ENCODE measurements around the gene FAM53A. TPM values are rescaled to one million over a fixed set of nuclear protein-coding genes. Genes with fewer than 3 reads are reported as not detected.
A peak's percentile ranks its signal among the peaks of the same experiment; 100 is the strongest.

The FAM53A gene
- total and polyA plus RNA-seq, 2 of the 4 experiments (the other 2 are of a cell fraction), result 2.0 to 3.1 TPM

DNA sequence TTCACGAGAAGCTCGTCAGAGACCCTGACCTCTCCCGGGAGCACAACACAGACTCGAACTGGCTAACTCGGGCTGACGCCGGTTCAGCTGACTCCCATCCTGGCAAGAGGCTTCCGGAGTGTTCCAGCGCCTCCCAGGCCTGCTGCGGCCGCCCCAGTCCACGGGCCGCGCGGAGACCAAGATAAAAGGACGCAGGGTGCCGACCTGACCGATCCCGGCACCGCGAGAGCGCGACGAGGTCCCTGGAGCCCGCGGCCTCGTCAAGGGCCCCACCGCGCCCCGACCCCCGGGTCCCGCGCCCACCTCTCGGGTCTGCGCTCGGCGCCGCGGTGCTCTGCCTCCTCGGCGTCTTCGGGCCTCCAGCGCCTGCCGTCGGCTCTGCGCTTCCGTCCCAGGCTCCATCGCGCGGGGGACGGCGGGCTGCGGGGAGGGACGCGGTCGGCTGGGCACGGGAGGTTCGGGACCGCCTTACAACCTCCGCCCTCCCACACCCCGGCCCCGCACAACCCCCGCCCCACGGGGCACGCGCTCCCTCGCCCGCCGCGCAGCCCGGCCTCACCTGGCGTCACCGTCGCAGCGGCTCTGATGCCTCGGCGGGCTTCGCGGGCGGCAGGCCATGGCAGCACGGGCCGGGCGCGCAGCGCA, 27.6 kb upstream of the FAM53A start (continued):
- no peak for TF ChIP-seq SMC3 (IDR thresholded peaks at IDR 0.05; ENCODE audit: low read depth, low read length)

DNA sequence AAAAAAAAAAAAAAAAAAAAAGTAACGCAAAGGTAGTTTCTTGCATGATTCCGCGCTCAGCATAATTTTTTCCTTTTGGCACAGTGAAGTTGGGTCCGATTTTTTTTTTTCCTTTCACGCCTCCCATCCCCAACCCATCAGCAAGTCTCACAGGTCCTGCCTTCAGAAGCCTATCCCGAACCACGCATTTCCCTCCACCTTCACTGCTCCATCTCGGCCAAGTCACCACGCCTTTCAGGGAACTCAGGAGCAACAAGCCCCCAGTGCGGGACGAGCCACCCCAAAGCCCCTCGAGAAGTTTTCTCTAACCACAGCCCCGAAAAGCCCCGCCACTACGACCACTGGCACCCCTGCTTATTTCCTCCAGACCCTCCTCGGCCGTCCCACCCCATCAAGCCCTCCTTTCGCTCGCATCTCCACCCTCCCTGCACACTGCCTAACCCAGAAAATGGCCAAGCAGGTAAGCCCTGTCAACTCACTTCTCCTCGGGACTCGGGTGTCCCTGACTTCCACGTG, 27.0 kb upstream of the FAM53A start:
- H3K36me3 ChIP-seq (ENCODE audit: control insufficient read depth, insufficient read depth, low read length), result peaks cover 11% of the 10 kb centered on the region
- peak overlapping the region; percentile 73 for H2BK5ac ChIP-seq (ENCODE audit: low read depth, low read length, poor library complexity, severe bottlenecking)
- intact Hi-C loops (cut with micrococcal nuclease) (no loop called here), in situ Hi-C loops (cut with MboI; ENCODE audit: low sequenced_read_pairs) (no loop called here), dilution Hi-C loops (cut with HindIII; ENCODE audit: low sequenced_read_pairs, unreplicated experiment) (no loop called here)
- H2AK9ac ChIP-seq (replicated peaks; ENCODE audit: low read depth, low read length, poor library complexity), result peak overlapping the region; percentile 82
- no peak overlapping the region for H2BK120ac ChIP-seq (ENCODE audit: low read depth, low read length)
- ATAC-seq (ENCODE audit: low read depth) (no peak), DNase-seq (no peak)
- peak overlapping the region; percentile 78 for H3K4ac ChIP-seq (ENCODE audit: low read depth, low read length)
- peak overlapping the region; percentile 96 for H3K4me2 ChIP-seq (ENCODE audit: low read depth, low read length)
- CTCF ChIA-PET, result interaction anchor here (1.3 kb wide), 1 partner anchor 18 kb away, joined by 7 read pairs; no protein-coding TSS in a partner anchor
- POLR2A ChIA-PET (ENCODE audit: unreplicated experiment), result no interaction called here
- H3K27me3 ChIP-seq (ENCODE audit: control insufficient read depth, insufficient read depth, low read length), result no peaks in the 10 kb centered on the region
- peak overlapping the region in 1 of 2 experiments; percentile 56; a peak in 1 of 4 replicates for H4K8ac ChIP-seq (ENCODE audit: low read depth in 2 of 2, low read length in 2 of 2)
- peaks cover 17 to 70% of the 10 kb centered on the region in 2 experiments for H3K79me1 ChIP-seq (ENCODE audit: low read depth in 1 of 2, low read length in 2 of 2)
- H4K20me1 ChIP-seq (ENCODE audit: insufficient read depth, low read length), result peaks cover 44% of the 10 kb centered on the region
- no TSS peak for BruUV-seq (replicated peaks)
- peak overlapping the region; percentile 97 for H2AK5ac ChIP-seq (ENCODE audit: low read depth, low read length)
- H3K27ac ChIP-seq (ENCODE audit: insufficient read depth, low read length), result peak overlapping the region; percentile 79
- peak overlapping the region; percentile 78 for H3K56ac ChIP-seq (ENCODE audit: extremely low read depth, insufficient read depth, low read length)
- H3K4me3 ChIP-seq (ENCODE audit: insufficient read depth, low read depth, low read length), result peak overlapping the region; percentile 92
- no peak overlapping the region for H2BK15ac ChIP-seq (ENCODE audit: low read depth, low read length)
- 0 out of 2 replicates have a peak overlapping the region, but pooled peaks have one; percentile 25 for H4K91ac ChIP-seq (ENCODE audit: insufficient read depth, low read depth, low read length)
- peak overlapping the region; percentile 90 for H2AFZ ChIP-seq (replicated peaks; ENCODE audit: low read length, poor library complexity)
- H3K9ac ChIP-seq (ENCODE audit: low read depth, low read length), result peak overlapping the region; percentile 89
- H3K9me3 ChIP-seq (ENCODE audit: control insufficient read depth, insufficient read depth, low read length), result no peaks in the 10 kb centered on the region
- peak overlapping the region; percentile 85 for H3K14ac ChIP-seq (replicated peaks; ENCODE audit: low read depth, low read length)
- 0% methylated on average over 10 of the region's 22 CpGs; no CpG with 5 or more reads in 1 of the 2 experiments for WGBS, 2 experiments (ENCODE audit: extremely low coverage in 2 of 2, insufficient read length in 1 of 2)
- no peak overlapping the region for H3K18ac ChIP-seq (ENCODE audit: low read depth, low read length)
- H2BK20ac ChIP-seq (ENCODE audit: low read depth, low read length), result no peak overlapping the region
- 0 out of 2 replicates have a peak overlapping the region, but pooled peaks have one; percentile 40 for H4K5ac ChIP-seq (ENCODE audit: low read depth, low read length)
- peaks cover 11% of the 10 kb centered on the region for H3K4me1 ChIP-seq (ENCODE audit: control insufficient read depth, insufficient read depth, low read length)
- peak overlapping the region; percentile 95 for H3K23ac ChIP-seq (ENCODE audit: low read depth, low read length)
- peaks cover 10% of the 10 kb centered on the region; the same call in 1 of the 2 replicates for H3K9me1 ChIP-seq (ENCODE audit: insufficient read depth, low read length)
- no peak for TF ChIP-seq MXI1 (IDR thresholded peaks at IDR 0.05; ENCODE audit: borderline replicate concordance, low read depth, low read length)
- TF ChIP-seq BHLHE40 (IDR thresholded peaks at IDR 0.05; ENCODE audit: low read depth, low read length), result no peak
- no peak for TF ChIP-seq CHD1 (IDR thresholded peaks at IDR 0.05; ENCODE audit: low read depth, low read length)
- no peak for TF ChIP-seq FOS (IDR thresholded peaks at IDR 0.05; ENCODE audit: low read depth, low read length)
- no peak for TF ChIP-seq MAZ (IDR thresholded peaks at IDR 0.05; ENCODE audit: borderline replicate concordance, low read depth, low read length)
- TF ChIP-seq, protein P1, sequence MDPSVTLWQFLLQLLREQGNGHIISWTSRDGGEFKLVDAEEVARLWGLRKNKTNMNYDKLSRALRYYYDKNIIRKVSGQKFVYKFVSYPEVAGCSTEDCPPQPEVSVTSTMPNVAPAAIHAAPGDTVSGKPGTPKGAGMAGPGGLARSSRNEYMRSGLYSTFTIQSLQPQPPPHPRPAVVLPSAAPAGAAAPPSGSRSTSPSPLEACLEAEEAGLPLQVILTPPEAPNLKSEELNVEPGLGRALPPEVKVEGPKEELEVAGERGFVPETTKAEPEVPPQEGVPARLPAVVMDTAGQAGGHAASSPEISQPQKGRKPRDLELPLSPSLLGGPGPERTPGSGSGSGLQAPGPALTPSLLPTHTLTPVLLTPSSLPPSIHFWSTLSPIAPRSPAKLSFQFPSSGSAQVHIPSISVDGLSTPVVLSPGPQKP (IDR thresholded peaks at IDR 0.05; ENCODE audit: borderline replicate concordance, low read depth, low read length), result no peak
- TF ChIP-seq, protein P2, sequence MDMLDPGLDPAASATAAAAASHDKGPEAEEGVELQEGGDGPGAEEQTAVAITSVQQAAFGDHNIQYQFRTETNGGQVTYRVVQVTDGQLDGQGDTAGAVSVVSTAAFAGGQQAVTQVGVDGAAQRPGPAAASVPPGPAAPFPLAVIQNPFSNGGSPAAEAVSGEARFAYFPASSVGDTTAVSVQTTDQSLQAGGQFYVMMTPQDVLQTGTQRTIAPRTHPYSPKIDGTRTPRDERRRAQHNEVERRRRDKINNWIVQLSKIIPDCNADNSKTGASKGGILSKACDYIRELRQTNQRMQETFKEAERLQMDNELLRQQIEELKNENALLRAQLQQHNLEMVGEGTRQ (IDR thresholded peaks at IDR 0.05; ENCODE audit: low read depth, low read length), result no peak
- TF ChIP-seq RAD21 (IDR thresholded peaks at IDR 0.05; ENCODE audit: low read length), result no peak
- TF ChIP-seq NFE2L2 (IDR thresholded peaks at IDR 0.05; ENCODE audit: low read depth, low read length), result no peak
- no peak for TF ChIP-seq MAFK (IDR thresholded peaks at IDR 0.05; ENCODE audit: low read depth, low read length)
- TF ChIP-seq CEBPB (IDR thresholded peaks at IDR 0.05; ENCODE audit: low read depth, low read length), result no peak
- no peak for TF ChIP-seq RCOR1 (IDR thresholded peaks at IDR 0.05; ENCODE audit: insufficient replicate concordance, low read length)
- TF ChIP-seq SMC3 (IDR thresholded peaks at IDR 0.05; ENCODE audit: low read depth, low read length), result no peak
- TF ChIP-seq POLR2A (IDR thresholded peaks at IDR 0.05; ENCODE audit: low read depth, low read length), result no peak
